ENCODE data around the gene PIGM.
"Not testable (repeated sequence)": the region's sequence is repeated elsewhere in the genome, so short reads cannot be mapped to it uniquely, and the experiment has no call there.

PIGM gene

DNA sequence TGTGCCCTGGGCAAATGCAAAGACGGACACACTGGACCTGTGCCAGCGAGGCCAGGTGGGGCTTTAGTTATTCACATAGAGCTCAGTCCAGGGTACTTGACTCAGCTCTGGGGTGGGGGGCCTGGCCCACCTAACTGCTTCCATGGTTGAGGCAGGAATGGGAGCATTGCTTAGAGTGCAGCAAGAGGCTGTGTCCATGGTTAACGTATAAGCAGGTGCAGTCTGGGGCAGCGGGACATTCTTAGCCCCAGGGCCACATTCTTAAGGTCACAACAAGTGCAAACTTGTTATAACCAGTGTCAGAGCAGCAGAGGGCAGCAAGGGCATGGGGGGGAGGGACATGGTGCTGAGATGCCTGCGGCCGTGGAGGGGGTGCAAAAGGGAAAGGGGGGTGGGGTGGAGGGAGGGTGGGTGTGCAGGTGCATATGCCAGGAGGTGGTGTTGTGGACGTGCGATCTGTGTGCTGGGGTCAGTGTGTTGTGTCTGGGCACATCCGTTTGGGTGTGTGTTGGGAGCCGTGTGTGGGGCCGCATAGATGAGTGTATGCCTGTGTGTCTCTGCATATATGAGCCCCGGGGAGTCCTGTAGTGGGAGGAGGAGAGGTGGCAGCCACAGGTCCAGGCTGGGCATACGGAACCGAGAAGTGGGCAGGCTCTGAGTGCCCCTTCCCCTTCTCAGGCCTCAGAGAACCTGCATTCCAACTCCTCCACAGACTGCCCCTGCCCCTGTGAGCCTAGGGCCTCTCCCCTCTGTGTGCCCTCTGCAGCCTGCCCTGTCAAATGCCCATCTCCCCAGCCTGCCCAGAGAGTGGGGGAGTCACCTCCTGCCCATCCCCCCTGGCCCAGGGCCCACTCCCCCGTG, 29.8 kb upstream of the PIGM start:
- DNase-seq (ENCODE audit: low spot score): no peak

- no peak for DNase-seq (ENCODE audit: low spot score)
Observed at GRCh38 chr1:160058087-160058486, 26.3 kb upstream of the PIGM start.

DNA sequence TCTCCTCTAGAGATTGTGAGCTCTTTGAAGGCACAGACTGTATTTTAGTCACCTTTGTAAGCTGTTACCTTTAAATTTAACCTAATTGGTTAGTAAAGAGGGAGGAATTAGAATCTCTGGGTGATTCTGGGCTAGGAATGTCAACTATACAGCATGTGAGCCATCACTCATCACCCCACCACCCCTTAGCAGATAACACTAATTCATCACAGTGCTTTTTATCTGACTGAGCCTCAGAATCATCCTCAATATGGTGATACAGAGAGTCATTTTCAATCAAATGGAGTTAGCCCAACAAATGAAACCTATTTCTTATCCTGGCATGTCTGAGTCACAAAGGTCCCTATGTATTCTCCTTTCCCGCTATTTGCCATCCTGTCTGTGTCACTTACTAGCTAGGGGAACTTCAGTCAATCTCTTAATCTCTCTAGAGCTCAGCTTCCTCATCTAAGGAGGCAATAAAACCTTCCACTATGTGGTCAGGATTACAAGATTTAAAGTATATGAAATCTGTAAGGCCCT, 24.9 kb upstream of the PIGM start:
- no peak for DNase-seq (ENCODE audit: low spot score)

DNA sequence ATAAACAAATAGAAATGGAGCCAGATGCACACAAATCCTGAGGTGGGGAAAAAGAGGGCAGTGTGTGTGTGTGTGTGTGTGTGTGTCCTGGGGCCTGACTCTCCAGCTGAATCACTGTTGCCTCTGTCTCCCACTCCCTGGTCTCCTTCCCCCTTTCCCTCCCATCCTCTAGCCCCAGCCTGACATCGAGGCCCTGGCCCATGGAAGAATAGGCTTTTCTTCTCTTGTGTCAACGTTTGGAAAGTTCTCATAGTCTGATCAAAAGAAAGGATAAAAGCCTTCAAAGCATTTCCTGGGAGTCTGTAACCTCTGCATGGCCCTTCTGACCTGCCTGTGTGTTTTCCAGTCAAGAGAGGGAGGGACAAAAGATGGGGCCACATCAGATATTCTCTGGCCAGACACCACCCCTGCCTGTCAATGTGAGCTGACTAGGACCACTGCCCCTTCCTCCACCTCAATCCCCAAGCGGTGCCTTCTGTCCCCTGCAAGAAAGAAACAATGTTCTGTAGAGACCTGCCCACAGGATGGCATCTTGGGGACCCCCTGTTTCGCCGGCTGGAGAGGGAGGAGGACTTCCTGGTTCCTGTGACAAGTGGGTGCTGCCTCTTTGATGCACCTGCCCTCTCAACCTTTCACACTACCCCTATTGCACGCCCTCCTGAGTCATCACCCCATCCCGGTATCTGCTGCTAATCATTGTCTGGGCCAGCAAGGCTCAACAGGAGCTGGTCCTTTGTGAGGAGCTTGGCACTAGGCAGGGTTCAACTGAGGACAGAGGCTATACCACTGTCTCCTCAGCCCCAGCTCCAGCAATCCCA, 22.0 kb upstream of the PIGM start:
- DNase-seq (ENCODE audit: low spot score): no peak

DNA sequence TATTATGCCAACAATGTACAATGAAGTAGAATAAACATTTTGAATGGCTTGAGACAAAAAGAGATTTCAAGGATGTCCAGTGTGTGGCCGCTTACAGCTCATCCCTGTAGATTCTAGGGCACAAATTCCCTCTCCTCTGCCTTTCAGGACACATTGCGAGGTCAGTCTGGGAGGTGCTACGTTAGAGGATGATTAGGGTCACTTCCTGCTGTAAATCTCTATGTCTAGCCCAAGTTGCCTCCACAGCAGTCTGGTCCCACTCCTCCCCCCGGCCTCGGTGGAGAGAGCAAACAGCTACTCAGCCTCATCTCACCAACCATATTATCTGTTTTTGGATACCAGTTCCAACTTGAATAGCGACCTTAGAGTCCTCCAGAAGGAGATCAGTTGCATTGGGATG, 21.1 kb upstream of the PIGM start:
- DNase-seq (ENCODE audit: low spot score): no peak

GRCh38 chr1:160050619-160051018, 18.8 kb upstream of the PIGM start:
- no peak for DNase-seq (ENCODE audit: low spot score)

GRCh38 chr1:160050182-160050581, 18.4 kb upstream of the PIGM start:
- DNase-seq (ENCODE audit: low spot score): not testable (repeated sequence)

DNA sequence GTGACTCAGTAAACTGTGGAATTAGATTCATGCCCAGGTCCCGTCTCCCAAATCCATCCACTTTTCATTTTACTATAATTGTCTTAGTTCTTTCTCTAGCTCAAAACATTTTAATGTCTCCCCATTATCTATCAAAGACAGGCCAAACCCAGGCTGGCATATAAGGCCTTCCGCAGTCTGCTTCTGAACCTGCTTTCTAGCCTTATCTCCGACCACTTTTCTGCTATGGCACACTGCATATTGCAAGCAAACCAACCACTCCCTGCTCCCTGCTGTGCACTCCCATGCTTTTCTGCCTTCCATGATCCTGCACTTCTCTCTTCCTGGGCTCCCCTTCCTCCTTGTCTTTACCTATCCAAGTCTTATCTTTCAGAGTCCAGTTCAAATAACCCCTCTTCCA, 17.3 kb upstream of the PIGM start:
- DNase-seq (ENCODE audit: low spot score): no peak

DNA sequence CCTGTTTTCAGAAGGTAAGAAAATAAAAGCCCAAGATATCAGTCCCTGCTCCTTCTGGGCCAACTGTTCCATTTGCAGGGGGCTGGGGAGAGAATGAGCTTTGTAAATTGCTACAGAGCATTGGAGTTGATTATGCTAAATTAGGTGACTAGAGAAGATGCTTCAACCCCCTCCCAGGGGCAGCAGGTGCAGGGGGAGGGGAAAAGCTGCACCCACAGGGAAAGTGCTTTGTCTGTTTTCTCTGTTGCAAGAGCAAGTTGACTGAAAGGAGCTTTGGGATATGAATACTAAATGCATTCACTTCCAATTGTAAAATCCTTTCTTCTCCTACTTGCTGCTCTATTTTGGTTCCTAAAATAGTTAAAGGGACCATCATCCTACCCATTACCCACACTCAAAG, 16.5 kb upstream of the PIGM start:
- no peak for DNase-seq (ENCODE audit: low spot score)

GRCh38 chr1:160047111-160047991, 15.6 kb upstream of the PIGM start:
- DNase-seq (ENCODE audit: low spot score): no peak

DNA sequence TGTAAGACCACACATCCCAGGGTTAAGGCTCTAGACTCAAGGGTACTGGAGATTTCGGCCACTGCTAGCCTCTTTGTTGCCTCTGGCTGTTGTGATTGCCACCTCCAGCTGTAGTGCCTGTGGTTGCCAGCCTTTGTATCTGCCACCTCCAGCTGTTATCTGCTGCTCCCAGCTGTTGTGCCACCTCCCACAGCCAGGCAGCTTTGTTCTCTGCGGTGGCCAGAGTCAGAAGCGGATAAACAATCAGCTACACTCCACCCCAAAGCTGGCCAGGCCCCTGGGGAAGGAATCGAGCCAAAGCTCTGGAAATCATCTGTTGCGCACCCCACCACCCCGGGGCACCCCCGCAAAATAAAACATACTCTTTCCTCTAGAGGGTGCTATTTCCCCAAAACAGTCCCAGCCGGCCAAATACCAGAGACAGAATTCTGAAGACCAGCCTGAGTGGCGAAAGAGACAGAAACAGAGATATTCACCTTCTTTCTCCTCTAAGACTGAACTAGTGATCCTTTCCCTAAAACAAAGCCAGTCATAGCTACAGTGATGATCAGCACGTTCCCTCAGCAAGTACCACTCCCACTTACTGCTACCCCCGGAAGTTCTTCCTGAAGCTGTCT, 14.8 kb upstream of the PIGM start:
- DNase-seq (ENCODE audit: low spot score): peak; percentile 16

DNA sequence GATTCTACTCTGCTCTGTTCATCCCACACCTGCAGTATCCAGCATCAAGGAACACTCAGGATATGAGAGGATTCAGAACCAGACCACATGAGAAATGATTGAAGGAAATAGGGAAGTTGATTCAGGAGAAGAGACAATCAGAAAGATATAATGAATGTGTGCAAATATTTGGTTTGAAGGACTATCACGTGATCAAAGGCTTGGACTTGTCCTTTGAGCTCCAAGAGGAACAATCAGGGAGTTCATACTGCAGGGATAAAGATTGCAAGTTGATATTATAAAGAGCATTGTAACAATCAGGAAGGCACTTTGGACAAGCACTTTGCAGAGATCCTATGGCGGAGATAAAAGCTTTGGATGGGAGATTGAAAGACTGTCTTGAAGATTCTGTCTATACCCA, 13.9 kb upstream of the PIGM start:
- DNase-seq (ENCODE audit: low spot score): no peak

GRCh38 chr1:160043543-160043942, 11.8 kb upstream of the PIGM start:
- no peak for DNase-seq (ENCODE audit: low spot score)

GRCh38 chr1:160040476-160040875, 8.7 kb upstream of the PIGM start:
- DNase-seq (ENCODE audit: low spot score): no peak

- DNase-seq (ENCODE audit: low spot score): peak; percentile 15
Observed at GRCh38 chr1:160032165-160032820, 503 bp upstream of the PIGM start.

DNA sequence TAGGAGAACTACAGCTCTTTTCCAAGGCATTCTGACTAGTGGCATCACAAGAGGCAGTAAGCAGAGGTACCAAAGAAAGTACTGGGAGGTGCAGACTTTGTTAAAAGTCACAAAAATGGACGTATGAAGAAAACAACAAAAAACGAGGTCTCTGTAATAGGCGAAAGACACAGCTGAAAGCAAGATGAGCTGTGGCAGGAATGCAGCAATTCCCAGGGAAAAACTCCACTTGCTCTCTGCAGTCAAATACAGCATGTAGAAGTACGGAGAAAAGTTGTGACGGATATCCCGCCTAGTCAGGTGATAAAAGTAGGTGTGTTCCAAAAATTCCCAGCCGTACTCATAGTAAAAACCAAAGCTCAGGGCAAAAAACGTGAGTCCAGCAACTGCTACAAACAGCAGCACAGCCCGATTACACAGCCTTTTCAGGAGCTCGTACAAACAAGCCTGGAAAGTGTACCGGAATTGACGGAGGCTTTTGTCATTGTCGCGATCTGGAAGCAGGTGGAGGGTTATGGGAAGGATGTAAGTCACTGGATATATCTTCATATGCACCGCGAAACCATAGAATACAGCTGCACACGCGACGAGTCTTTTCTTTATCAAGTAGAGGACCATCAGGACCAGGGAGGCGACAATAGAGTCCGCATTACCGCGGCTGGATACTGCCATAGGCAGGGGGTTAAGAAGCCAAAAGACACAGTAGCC, 979 bp downstream of the PIGM start:
- peak; percentile 10 for DNase-seq (ENCODE audit: low spot score)

DNA sequence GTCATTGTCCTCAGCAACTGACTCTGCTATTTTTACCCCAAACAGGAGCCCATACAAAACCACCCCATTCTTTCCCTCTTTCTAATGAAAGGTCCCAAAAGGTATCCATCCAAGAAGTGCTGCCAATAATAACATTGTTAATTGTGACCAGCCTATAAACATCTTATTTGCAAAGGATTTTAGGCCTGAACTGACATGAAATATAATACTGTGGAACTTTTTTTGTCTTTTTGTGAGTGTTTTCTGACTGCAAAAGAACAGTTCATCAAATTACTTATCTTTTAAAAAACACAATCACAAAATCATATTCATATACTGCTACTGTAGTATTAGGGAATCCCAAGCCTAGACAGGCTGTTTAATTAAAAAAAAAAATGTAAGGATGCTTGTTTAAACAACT, 3.4 kb downstream of the PIGM start:
- no peak for DNase-seq (ENCODE audit: low spot score)

DNA sequence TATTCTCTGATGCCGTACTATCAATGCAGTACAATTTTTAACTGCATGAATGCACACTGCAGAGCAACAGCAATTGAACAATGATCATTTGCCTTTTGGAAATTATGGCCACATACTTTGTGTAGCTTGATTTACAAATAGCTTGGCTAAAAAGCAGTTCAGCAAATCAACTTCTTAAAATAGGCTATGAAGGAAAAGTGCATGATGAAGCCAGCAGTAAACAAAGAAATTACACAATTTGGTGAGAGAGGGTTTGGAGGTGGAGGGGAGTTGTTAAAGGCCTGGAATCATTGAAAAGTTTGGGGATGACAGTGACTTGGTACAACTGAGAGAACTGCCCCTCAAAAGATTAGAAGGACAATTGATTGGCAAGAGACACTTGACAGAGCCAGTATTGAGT, 6.5 kb downstream of the PIGM start:
- DNase-seq (ENCODE audit: low spot score): no peak

DNA sequence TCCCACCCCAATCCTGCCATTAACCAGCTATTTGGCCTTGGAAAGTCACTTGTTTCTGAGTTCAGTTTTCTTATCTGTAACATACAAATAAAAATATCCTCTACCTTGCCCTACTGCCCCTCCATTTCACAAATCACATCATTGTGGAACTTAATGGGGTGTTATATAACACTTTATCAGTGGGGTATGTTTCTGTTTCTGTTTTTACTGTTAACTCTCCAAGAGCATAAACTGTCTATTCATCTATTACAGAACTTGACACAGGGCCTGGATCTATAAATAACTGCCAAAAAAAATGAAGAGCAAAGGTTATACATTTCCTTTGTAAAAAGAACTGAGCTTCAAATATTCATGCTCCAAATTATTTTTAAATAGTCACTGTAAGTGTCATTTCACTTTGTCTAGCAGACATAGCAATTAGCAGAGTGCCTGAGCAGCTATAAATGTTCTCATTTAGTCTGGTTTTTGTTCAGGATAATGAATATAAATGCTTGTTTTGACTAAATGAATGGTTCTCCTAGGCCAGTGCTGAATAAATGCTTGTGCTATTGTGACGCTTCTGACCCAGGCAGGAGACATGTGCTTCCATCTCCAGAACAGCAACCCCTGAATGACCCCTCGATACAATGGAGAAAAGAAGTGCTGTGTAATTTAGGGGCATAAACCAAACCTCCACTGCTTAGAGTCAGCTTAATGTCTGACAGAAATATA, 7.4 kb downstream of the PIGM start:
- no peak for DNase-seq (ENCODE audit: low spot score)

All from kidney capillary endothelial cell (primary cell).